B cell (primary cell): ENCODE measurements around the gene MAP2K3.

ENCODE experiments used
- CTCF ChIP-seq: fragments of 200-600 bp; IDR thresholded peaks from one replicate; pipeline ENCODE4 v1.8.0; 2022; ENCODE audit warnings: antibody characterized with exemption, mild to moderate bottlenecking
- EZH2 ChIP-seq: IDR thresholded peaks from 2 replicates; pipeline ENCODE4 v1.6.1; 2012; ENCODE audit warnings: borderline replicate concordance, low read depth, mild to moderate bottlenecking, moderate library complexity, low read length; ENCODE audit not compliant: insufficient read depth, poor library complexity, severe bottlenecking

- no peak for TF ChIP-seq CTCF
- TF ChIP-seq EZH2, result no peak
These were observed 8.3 kb upstream of the MAP2K3 start for GRCh38 chr17:21276264-21276588.
